Gastrocnemius medialis (tissue), 4 donors: ENCODE measurements around the gene DTNBP1.

ENCODE experiments used
- POLR2A ChIP-seq, 2 donors: fragments of 450-650 bp; IDR thresholded peaks; one replicate each; pipeline ENCODE4 v1.6.1; 2017; ENCODE audit warnings: antibody characterized with exemption in 2 of 2, mild to moderate bottlenecking in 2 of 2, moderate library complexity in 2 of 2
- TF ChIP-seq, protein P1 (sequence below), 5 experiments: fragments of 450-650 bp in 3 of 5; fragments of 200-600 bp in 2 of 5; sonication (generic) in 2 of 5; IDR thresholded peaks in 4 of 5; conservative IDR thresholded peaks in 1 of 5; 1 replicate in 4 of 5; 2 replicates in 1 of 5; pipeline ENCODE4 v1.5.1; 2016 to 2019; ENCODE audit warnings: antibody characterized with exemption in 5 of 5, mild to moderate bottlenecking in 3 of 5, moderate library complexity in 3 of 5

DNA sequence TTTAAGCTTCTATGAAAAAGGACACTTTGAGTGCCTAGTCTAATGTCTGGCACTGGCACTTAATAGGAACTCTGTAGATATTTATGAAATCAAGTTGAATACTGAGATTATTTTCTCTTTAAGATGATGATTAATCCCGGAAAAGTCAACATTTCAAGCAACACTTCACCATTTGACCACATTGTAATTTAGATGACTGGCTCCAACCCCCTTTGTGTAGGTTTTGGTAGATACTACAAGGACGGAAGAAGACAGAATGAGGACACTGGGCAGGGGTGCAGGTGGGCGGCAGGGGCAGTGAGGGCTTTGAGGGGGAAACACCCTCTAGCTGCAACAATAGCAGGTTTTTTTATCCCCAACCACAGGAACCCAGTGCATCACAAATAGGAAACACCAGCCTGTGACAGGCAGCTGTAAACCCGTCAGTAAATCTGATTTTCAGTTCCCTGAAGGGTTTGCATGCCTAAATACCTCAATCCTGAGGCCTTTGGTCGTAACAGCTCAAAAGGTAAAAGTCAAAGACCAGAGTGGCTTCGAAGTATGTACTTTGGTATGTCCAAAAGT lies 4.6 kb downstream of the DTNBP1 start:
- no peak for TF ChIP-seq POLR2A (IDR thresholded peaks at IDR 0.05)
- TF ChIP-seq, protein P1, sequence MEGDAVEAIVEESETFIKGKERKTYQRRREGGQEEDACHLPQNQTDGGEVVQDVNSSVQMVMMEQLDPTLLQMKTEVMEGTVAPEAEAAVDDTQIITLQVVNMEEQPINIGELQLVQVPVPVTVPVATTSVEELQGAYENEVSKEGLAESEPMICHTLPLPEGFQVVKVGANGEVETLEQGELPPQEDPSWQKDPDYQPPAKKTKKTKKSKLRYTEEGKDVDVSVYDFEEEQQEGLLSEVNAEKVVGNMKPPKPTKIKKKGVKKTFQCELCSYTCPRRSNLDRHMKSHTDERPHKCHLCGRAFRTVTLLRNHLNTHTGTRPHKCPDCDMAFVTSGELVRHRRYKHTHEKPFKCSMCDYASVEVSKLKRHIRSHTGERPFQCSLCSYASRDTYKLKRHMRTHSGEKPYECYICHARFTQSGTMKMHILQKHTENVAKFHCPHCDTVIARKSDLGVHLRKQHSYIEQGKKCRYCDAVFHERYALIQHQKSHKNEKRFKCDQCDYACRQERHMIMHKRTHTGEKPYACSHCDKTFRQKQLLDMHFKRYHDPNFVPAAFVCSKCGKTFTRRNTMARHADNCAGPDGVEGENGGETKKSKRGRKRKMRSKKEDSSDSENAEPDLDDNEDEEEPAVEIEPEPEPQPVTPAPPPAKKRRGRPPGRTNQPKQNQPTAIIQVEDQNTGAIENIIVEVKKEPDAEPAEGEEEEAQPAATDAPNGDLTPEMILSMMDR (IDR thresholded peaks at IDR 0.05 in 4 of 5, conservative IDR thresholded peaks at IDR 0.05 in 1 of 5) = no peak
